CD4-positive, alpha-beta memory T cell (primary cell): Measurements from ENCODE around the gene UGGT2. TPM values are rescaled to one million over a fixed set of nuclear protein-coding genes. Genes with fewer than 3 reads are reported as not detected.
"Not testable (repeated sequence)": the region's sequence is repeated elsewhere in the genome, so short reads cannot be mapped to it uniquely, and the experiment has no call there.

Source experiments
- CTCF ChIA-PET: fragments of 350-600 bp; sonication (Branson Sonifier 250); formaldehyde crosslinking; loops from one replicate; lab custom pipeline; 2021; ENCODE audit warnings: inconsistent platforms; ENCODE audit not compliant: partially characterized antibody; lab: Charles Lee
- POLR2A ChIA-PET: fragments of 350-600 bp; sonication (Branson Sonifier 250); formaldehyde crosslinking; loops from one replicate; lab custom pipeline; 2021; ENCODE audit not compliant: partially characterized antibody; lab: Charles Lee
- DNase-seq, 5 donors: peaks; one replicate each; pipeline versions ENCODE4 v3.0.0 to v3.0.0-alpha.2; 2020 to 2022; ENCODE audit warnings: mixed read lengths in 1 of 5
- H3K27ac ChIP-seq: one replicate; pipeline ENCODE4 v1.7.0; 2013; ENCODE audit warnings: low read depth, low read length
- H3K27me3 ChIP-seq: 2 replicates; pipeline ENCODE4 v1.7.0; 2013; ENCODE audit warnings: mild to moderate bottlenecking, low read length, moderate library complexity; ENCODE audit not compliant: insufficient read depth
- H3K36me3 ChIP-seq: 2 replicates; pipeline ENCODE4 v1.7.0; 2013; ENCODE audit warnings: mild to moderate bottlenecking, low read length, moderate library complexity; ENCODE audit not compliant: insufficient read depth
- H3K4me1 ChIP-seq: 2 replicates; pipeline ENCODE4 v1.7.0; 2013; ENCODE audit warnings: mild to moderate bottlenecking, low read length, moderate library complexity; ENCODE audit not compliant: insufficient read depth
- H3K4me3 ChIP-seq, 2 donors: one replicate each; pipeline ENCODE4 v1.7.0; 2013; ENCODE audit warnings: low read length in 2 of 2, mild to moderate bottlenecking in 1 of 2
- H3K9me3 ChIP-seq, 2 donors: one replicate each; pipeline ENCODE4 v1.7.0; 2013; ENCODE audit warnings: low read length in 2 of 2, control low read depth in 1 of 2; ENCODE audit not compliant: control insufficient read depth in 1 of 2
- H3K27ac Mint-ChIP-seq, 7 donors: one replicate each; pipeline ENCODE4 v1.8.0; 2020 to 2021; ENCODE audit warnings: mixed read lengths in 7 of 7, mild to moderate bottlenecking in 6 of 7, inconsistent platforms in 3 of 7, moderate library complexity in 3 of 7
- H3K27me3 Mint-ChIP-seq, 2 donors: one replicate each; pipeline ENCODE4 v1.8.0; 2020 to 2021; ENCODE audit warnings: mixed read lengths in 2 of 2
- H3K36me3 Mint-ChIP-seq, 2 donors: one replicate each; pipeline ENCODE4 v1.8.0; 2020 to 2021; ENCODE audit warnings: mixed read lengths in 2 of 2, inconsistent platforms in 1 of 2, mild to moderate bottlenecking in 1 of 2
- H3K4me1 Mint-ChIP-seq, 4 donors: one replicate each; pipeline ENCODE4 v1.8.0; 2020 to 2021; ENCODE audit warnings: mixed read lengths in 4 of 4, mild to moderate bottlenecking in 1 of 4
- H3K4me3 Mint-ChIP-seq, 8 donors: one replicate each; pipeline ENCODE4 v1.8.0; 2020 to 2021; ENCODE audit warnings: mixed read lengths in 8 of 8, mild to moderate bottlenecking in 7 of 8, moderate library complexity in 6 of 8, inconsistent platforms in 3 of 8
- H3K9me3 Mint-ChIP-seq, 8 donors: one replicate each; pipeline ENCODE4 v1.8.0; 2020 to 2021; ENCODE audit warnings: mixed read lengths in 8 of 8, mild to moderate bottlenecking in 5 of 8, inconsistent platforms in 3 of 8, moderate library complexity in 1 of 8
- intact Hi-C: fragments of 100-400 bp; cut with micrococcal nuclease; formaldehyde crosslinking; loops from one replicate; pipeline ENCODE4 v1.15.1; 2023
- polyA plus RNA-seq, 2 donors: library from polyadenylated mRNA; unstranded; fragments of 300-500 nt; fragmentation: Illumina TruSeq; gene quantifications; one replicate each; pipeline ENCODE4 v1.2.3, GENCODE V29; 2021
- total RNA-seq, 2 experiments: library from RNA; stranded (reverse); gene quantifications; one replicate each; pipeline ENCODE4 v1.2.3, GENCODE V29; 2021

Gene UGGT2
- total and polyA plus RNA-seq, 4 experiments from 2014 or later = not detected

DNA sequence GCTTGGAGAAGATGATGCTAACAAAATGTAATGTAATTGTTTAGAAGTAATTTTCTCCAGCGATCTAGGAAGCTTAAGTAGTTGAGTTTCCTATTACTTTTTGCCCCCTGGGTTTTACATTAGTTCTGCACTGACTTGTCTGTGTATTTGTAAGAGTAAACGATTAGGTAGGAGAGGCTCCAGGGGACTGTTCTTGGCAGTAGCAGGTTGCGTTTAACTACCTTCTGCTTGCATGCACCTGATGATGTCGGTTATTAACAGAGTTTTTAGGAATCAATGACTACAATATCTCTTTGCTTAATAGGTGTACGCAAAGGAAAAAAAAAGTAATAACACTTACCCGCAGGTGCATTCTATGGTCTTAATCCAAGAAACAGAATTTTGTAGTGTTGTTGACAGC, 18.3 kb upstream of the UGGT2 start:
- Mint-ChIP-seq H3K9me3 (peaks cover 0 to 8% (median 3%) of the 10 kb centered on the region in 8 donors), H3K4me1 (no peaks in the 10 kb centered on the region), H3K4me3 (no peak overlapping the region), H3K27ac (no peak overlapping the region), H3K36me3 (no peaks in the 10 kb centered on the region), H3K27me3 (peaks cover 0 to 1% of the 10 kb centered on the region in 2 donors)
- H3K36me3 ChIP-seq = no peaks in the 10 kb centered on the region
- ChIA-PET POLR2A (no interaction called here), CTCF (no interaction called here)
- no peaks in the 10 kb centered on the region for H3K4me1 ChIP-seq
- no peaks in the 10 kb centered on the region for H3K27me3 ChIP-seq
- intact Hi-C loops = no loop called here
- no peak overlapping the region for H3K4me3 ChIP-seq
- no peaks in the 10 kb centered on the region for H3K9me3 ChIP-seq
- no peak overlapping the region for H3K27ac ChIP-seq
- DNase-seq = no peak

DNA sequence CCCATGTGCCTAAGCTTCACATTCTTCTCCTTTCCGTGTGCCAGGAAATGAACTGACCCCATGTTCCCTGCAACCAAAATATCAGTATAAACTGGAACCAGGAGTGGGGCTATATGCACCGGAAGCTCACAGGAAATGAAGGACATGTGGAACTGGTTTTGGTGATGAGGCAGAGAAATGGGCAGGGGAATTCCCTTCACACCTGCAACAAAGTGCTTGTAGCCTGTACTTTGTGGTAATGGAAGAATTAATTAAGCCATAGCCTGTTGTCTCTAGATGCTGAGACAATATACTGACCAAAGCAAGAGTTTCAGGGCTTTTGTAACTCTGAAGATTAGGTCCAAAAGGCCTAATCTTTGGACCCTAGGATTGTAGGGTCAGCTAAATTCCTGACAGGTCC, 15.5 kb upstream of the UGGT2 start:
- H3K27me3 ChIP-seq = no peaks in the 10 kb centered on the region
- H3K27ac Mint-ChIP-seq = no peak overlapping the region
- no peaks in the 10 kb centered on the region for H3K9me3 ChIP-seq
- no peaks in the 10 kb centered on the region for H3K4me1 Mint-ChIP-seq
- ChIA-PET CTCF (no interaction called here), POLR2A (no interaction called here)
- H3K4me1 ChIP-seq = no peaks in the 10 kb centered on the region
- no peak overlapping the region for H3K27ac ChIP-seq
- H3K36me3 ChIP-seq = no peaks in the 10 kb centered on the region
- no peaks in the 10 kb centered on the region for H3K36me3 Mint-ChIP-seq
- no peak overlapping the region for H3K4me3 Mint-ChIP-seq
- intact Hi-C loops = no loop called here
- H3K4me3 ChIP-seq = no peak overlapping the region
- no peak for DNase-seq
- peaks cover 0 to 8% (median 4%) of the 10 kb centered on the region in 8 donors for H3K9me3 Mint-ChIP-seq
- peaks cover 0 to 1% of the 10 kb centered on the region in 2 donors for H3K27me3 Mint-ChIP-seq

DNA sequence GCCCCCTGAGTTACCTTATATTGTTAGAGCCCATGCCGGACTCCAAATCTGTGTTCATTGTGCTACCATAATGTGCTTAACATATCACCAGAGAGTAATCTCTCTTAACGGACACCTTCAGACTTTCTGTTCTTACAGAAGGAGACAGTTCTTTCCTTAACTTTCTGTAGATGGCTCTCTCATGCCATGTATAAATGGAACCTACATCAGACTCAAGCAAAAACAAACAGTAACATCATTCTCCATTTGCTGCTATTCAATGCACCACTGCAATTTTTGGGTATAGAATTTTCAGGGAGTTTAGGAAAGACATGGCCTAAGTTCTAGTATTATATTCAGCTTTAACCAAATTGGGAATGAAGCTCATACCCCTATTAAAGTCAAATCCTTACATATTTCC, 12.6 kb upstream of the UGGT2 start:
- H3K27me3 ChIP-seq = no peaks in the 10 kb centered on the region
- no peaks in the 10 kb centered on the region for H3K36me3 Mint-ChIP-seq
- H3K4me1 ChIP-seq = no peaks in the 10 kb centered on the region
- H3K36me3 ChIP-seq = no peaks in the 10 kb centered on the region
- no peaks in the 10 kb centered on the region for H3K4me1 Mint-ChIP-seq
- H3K27ac ChIP-seq = no peak overlapping the region
- intact Hi-C loops = no loop called here
- H3K27me3 Mint-ChIP-seq = peaks cover 0 to 1% of the 10 kb centered on the region in 2 donors
- no peak overlapping the region for H3K4me3 ChIP-seq
- ChIA-PET CTCF (no interaction called here), POLR2A (no interaction called here)
- H3K9me3 Mint-ChIP-seq = peaks cover 0 to 11% (median 3%) of the 10 kb centered on the region in 8 donors
- no peak for DNase-seq
- no peak overlapping the region for H3K4me3 Mint-ChIP-seq
- H3K27ac Mint-ChIP-seq = no peak overlapping the region
- H3K9me3 ChIP-seq = no peaks in the 10 kb centered on the region

DNA sequence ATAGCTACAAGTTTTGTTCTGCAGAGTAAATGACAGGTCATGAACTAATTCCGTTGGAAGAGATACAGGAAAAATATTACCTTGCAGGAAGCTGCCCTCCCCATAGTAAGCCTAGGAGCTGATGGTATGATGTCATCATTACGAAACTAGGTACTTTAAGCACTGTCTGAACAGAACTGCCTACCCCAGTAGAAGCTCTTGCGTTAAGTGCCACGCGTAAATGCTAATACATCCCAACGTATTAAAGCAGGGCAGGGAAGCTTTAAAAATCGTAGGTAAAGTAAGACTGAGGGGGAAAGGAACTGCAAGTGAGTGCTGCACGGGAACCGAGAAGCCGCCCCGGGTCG, 572 bp downstream of the UGGT2 start:
- Histone ChIP-seq H3K4me1 (no peaks in the 10 kb centered on the region), H3K9me3 (no peaks in the 10 kb centered on the region), H3K27me3 (no peaks in the 10 kb centered on the region), H3K27ac (no peak overlapping the region), H3K4me3 (no peak overlapping the region), H3K36me3 (no peaks in the 10 kb centered on the region)
- POLR2A ChIA-PET = no interaction called here
- CTCF ChIA-PET = no interaction called here
- intact Hi-C loops = no loop called here
- Mint-ChIP-seq H3K9me3 (peaks cover 2 to 35% (median 17%) of the 10 kb centered on the region in 8 donors), H3K27ac (no peak overlapping the region), H3K4me1 (peaks cover 4 to 7% (median 5%) of the 10 kb centered on the region in 4 donors), H3K4me3 (peak overlapping the region in 4 of 8 donors; percentile 33 to 69 (median 66)), H3K36me3 (no peaks in the 10 kb centered on the region), H3K27me3 (peaks cover 8 to 20% of the 10 kb centered on the region in 2 donors)
- no peak for DNase-seq

DNA sequence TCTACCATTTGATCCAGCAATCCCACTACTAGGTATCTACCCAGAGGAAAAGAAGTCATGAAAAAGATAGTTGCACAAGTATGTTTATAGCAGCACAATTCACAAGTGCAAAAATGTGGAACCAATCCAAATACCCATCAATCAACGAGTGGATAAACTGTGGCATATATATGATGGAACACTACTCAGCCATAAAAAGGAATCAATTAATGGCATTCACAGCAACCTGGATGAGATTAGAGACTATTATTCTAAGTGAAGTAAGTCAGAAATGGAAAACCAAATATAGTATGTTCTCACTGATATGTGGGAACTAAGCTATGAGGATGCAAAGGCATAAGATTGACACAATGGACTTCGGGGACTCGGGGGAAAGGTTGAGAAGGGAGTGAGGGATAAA, 1.3 kb downstream of the UGGT2 start:
- POLR2A ChIA-PET, H3K4me3 ChIP-seq, DNase-seq, H3K27ac Mint-ChIP-seq, CTCF ChIA-PET, H3K4me1 Mint-ChIP-seq, H3K27me3 ChIP-seq, H3K27ac ChIP-seq, intact Hi-C loops, H3K9me3 ChIP-seq, H3K36me3 ChIP-seq, H3K36me3 Mint-ChIP-seq, H3K4me1 ChIP-seq: not testable (repeated sequence)
- H3K4me3 Mint-ChIP-seq = peak overlapping the region in 1 of 8 donors; percentile 34
- H3K27me3 Mint-ChIP-seq = peaks cover 8 to 20% of the 10 kb centered on the region in 2 donors
- peaks cover 2 to 35% (median 18%) of the 10 kb centered on the region in 8 donors for H3K9me3 Mint-ChIP-seq

DNA sequence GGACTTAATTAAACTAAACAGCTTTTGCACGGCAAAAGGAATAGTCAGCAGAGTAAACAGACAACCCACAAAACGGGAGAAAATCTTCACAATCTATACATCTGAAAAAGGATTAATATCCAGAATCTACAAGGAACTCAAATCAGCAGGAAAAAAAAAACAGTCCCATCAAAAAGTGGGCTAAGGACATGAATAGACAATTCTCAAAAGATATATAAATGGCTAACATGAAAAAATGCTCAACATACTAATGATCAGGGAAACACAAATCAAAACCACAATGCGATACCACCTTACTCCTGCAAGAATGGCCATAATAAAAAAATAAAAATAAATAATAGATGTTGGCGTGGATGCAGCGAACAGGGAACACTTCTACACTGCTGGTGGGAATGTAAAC, 1.7 kb downstream of the UGGT2 start:
- DNase-seq, H3K9me3 ChIP-seq, H3K4me1 ChIP-seq, intact Hi-C loops, H3K36me3 Mint-ChIP-seq, POLR2A ChIA-PET, H3K27ac ChIP-seq, H3K4me1 Mint-ChIP-seq, H3K27me3 ChIP-seq, H3K4me3 Mint-ChIP-seq, H3K4me3 ChIP-seq, H3K27ac Mint-ChIP-seq, H3K36me3 ChIP-seq, CTCF ChIA-PET: not testable (repeated sequence)
- Mint-ChIP-seq H3K27me3 (peaks cover 8 to 20% of the 10 kb centered on the region in 2 donors), H3K9me3 (peaks cover 2 to 35% (median 18%) of the 10 kb centered on the region in 8 donors)

DNA sequence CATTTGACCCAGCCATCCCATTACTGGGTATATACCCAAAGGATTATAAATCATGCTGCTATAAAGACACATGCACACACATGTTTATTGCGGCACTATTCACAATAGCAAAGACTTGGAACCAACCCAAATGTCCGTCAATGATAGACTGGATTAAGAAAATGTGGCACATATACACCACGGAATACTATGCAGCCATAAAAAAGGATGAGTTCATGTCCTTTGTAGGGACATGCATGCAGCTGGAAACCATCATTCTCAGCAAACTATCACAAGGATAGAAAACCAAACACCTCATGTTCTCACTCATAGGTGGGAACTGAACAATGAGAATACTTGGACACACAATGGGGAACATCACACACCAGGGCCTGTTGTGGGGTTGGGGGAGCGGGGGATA, 2.2 kb downstream of the UGGT2 start:
- Mint-ChIP-seq H3K27me3 (peaks cover 8 to 20% of the 10 kb centered on the region in 2 donors), H3K9me3 (peaks cover 2 to 35% (median 20%) of the 10 kb centered on the region in 8 donors)
- H3K27ac ChIP-seq, H3K27me3 ChIP-seq, intact Hi-C loops, H3K36me3 ChIP-seq, DNase-seq, H3K9me3 ChIP-seq, H3K36me3 Mint-ChIP-seq, POLR2A ChIA-PET, CTCF ChIA-PET, H3K4me1 Mint-ChIP-seq, H3K4me1 ChIP-seq, H3K4me3 ChIP-seq, H3K4me3 Mint-ChIP-seq, H3K27ac Mint-ChIP-seq: not testable (repeated sequence)
